H1 (cell line): Measurements from ENCODE around the gene FCRLA. TPM values are rescaled to one million over a fixed set of nuclear protein-coding genes. Genes with fewer than 3 reads are reported as not detected.

Source experiments
- BCL11A ChIP-seq, 2 experiments: IDR thresholded peaks; one replicate each; pipeline ENCODE4 v1.6.1; 2011; ENCODE audit warnings: low read depth in 2 of 2, low read length in 2 of 2, mild to moderate bottlenecking in 2 of 2
- JUND ChIP-seq: IDR thresholded peaks from 2 replicates; pipeline ENCODE4 v1.6.1; 2011; ENCODE audit warnings: mild to moderate bottlenecking, improper control_type of control experiment, low read length
- NANOG ChIP-seq: IDR thresholded peaks from 2 replicates; pipeline ENCODE4 v1.6.1; 2011; ENCODE audit warnings: low read length, low read depth, mild to moderate bottlenecking, inconsistent platforms; ENCODE audit not compliant: insufficient read depth, poor library complexity, severe bottlenecking
- POLR2AphosphoS5 ChIP-seq: IDR thresholded peaks from 2 replicates; pipeline ENCODE4 v1.6.1; 2011; ENCODE audit warnings: low read depth, low read length
- SIX5 ChIP-seq: IDR thresholded peaks from 2 replicates; pipeline ENCODE4 v1.6.1; 2011; ENCODE audit warnings: mild to moderate bottlenecking, low read depth, low read length
- polyA plus RNA-seq, 7 experiments: library from polyadenylated mRNA; depleted of rRNA in 3 of 7; stranded (reverse) in 5 of 7; unstranded in 2 of 7; fragments of >200 nt in 5 of 7; fragments of 200-250 nt in 2 of 7; gene quantifications; 1 replicate in 5 of 7; 2 replicates in 1 of 7; 4 replicates in 1 of 7; pipeline versions ENCODE4 v1.2.1 to v1.2.3, GENCODE V29; 2011 to 2013; ENCODE audit warnings: missing spikeins in 2 of 7, mixed read lengths in 2 of 7
- total RNA-seq: library from RNA; stranded (reverse); fragmentation: NEBNext Ultra II Directional; extraction: Animal tissue kit (Norgen Biotek cat#: 25700); gene quantifications from 2 replicates; pipeline ENCODE4 v1.2.1, GENCODE V29; 2021

The FCRLA gene
- total and polyA plus RNA-seq, 2 of the 8 experiments (the other 6 are each of a cell fraction or from before 2014, with no cell fraction given) = not detected

DNA sequence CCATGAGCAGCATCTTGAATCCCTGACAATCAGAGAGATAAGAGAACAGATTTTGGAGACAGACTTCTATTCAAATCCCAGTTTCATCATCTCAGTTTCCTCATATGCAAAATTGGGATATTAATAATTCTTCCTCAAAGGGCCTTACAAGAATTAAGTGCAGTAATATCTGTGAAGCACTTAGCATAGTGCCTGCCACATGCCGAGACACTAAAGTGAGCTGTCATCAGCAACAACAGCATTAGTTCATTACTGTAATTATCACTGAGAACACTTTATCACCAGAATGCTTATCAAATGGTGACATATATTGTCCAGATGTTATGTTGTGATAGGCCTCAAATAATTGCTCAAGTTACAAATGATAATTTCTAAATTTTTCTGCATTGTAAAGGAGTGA is 13.4 kb downstream of the FCRLA start (continued):
- no peak for TF ChIP-seq SIX5
- no peak for TF ChIP-seq POLR2AphosphoS5
- no peak for TF ChIP-seq NANOG
- no peak for TF ChIP-seq JUND
- no peak for TF ChIP-seq BCL11A (IDR thresholded peaks at IDR 0.05; ENCODE audit: low read depth in 2 of 2, low read length in 2 of 2)
